Thymus (tissue), 11 donors: Measurements from ENCODE around the gene HIGD1B. TPM values are rescaled to one million over a fixed set of nuclear protein-coding genes. Genes with fewer than 3 reads are reported as not detected.
A peak's percentile ranks its signal among the peaks of the same experiment; 100 is the strongest.

Experiments used
- DNase-seq, 9 donors: peaks; one replicate each; pipeline ENCODE4 v3.0.0-alpha.2; 2013; ENCODE audit warnings: low spot score in 9 of 9, low read depth in 6 of 9, missing footprints in 1 of 9
- H3K27ac ChIP-seq, 2 donors: one replicate each; pipeline ENCODE4 v1.5.1; 2013; ENCODE audit warnings: control low read depth in 1 of 2, low read depth in 1 of 2, low read length in 1 of 2, mild to moderate bottlenecking in 1 of 2, moderate library complexity in 1 of 2
- H3K27me3 ChIP-seq, 2 donors: one replicate each; pipeline ENCODE4 v1.5.1; 2013; ENCODE audit warnings: low read length in 1 of 2; ENCODE audit not compliant: control insufficient read depth in 2 of 2, insufficient read depth in 1 of 2
- H3K36me3 ChIP-seq, 2 donors: one replicate each; pipeline ENCODE4 v1.5.1; 2013; ENCODE audit warnings: low read length in 1 of 2, mild to moderate bottlenecking in 1 of 2, moderate library complexity in 1 of 2; ENCODE audit not compliant: control insufficient read depth in 2 of 2, insufficient read depth in 2 of 2
- H3K4me1 ChIP-seq, 2 donors: one replicate each; pipeline ENCODE4 v1.5.1; 2013; ENCODE audit warnings: low read length in 2 of 2; ENCODE audit not compliant: control insufficient read depth in 2 of 2, insufficient read depth in 2 of 2
- H3K4me3 ChIP-seq, 2 donors: one replicate each; pipeline ENCODE4 v1.5.1; 2013; ENCODE audit warnings: low read length in 2 of 2, control low read depth in 1 of 2, mild to moderate bottlenecking in 1 of 2
- H3K9me3 ChIP-seq, 2 donors: one replicate each; pipeline ENCODE4 v1.5.1; 2013; ENCODE audit warnings: low read length in 1 of 2, mild to moderate bottlenecking in 1 of 2; ENCODE audit not compliant: control insufficient read depth in 2 of 2, insufficient read depth in 1 of 2
- WGBS: extraction: QIAGEN DNeasy Blood & Tissue Kit; methylation state at CpG from one replicate; pipeline ENCODE4 v1.1.7; 2013; 5-methylcytosine and 5-hydroxymethylcytosine counted together
- polyA plus RNA-seq: library from polyadenylated mRNA; stranded (reverse); fragments of 200-250 nt; gene quantifications from one replicate; pipeline ENCODE4 v1.2.3, GENCODE V29; 2013
- total RNA-seq: library from RNA; stranded (reverse); fragments of 120-200 nt; gene quantifications from one replicate; pipeline ENCODE4 v1.2.4, GENCODE V29; 2013
- donor health status: healthy.

Gene HIGD1B
- total and polyA plus RNA-seq, 2 donors: 1.8 to 2.2 TPM

- H3K9me3 ChIP-seq: no peaks in the 10 kb centered on the region
- H3K27ac ChIP-seq: no peak overlapping the region
- peaks cover 3 to 5% of the 10 kb centered on the region in 2 donors for H3K4me1 ChIP-seq
- H3K4me3 ChIP-seq: peak overlapping the region; percentile 24 to 63
- peaks cover 32 to 76% of the 10 kb centered on the region in 2 donors for H3K27me3 ChIP-seq
- H3K36me3 ChIP-seq: no peaks in the 10 kb centered on the region
- DNase-seq: no peak
- 5% methylated on average over 58 of the region's 58 CpGs for WGBS
These were observed 17.1 kb upstream of the HIGD1B start for GRCh38 chr17:44830359-44831288.

- Histone ChIP-seq H3K9me3 (no peaks in the 10 kb centered on the region), H3K27me3 (peaks cover 28 to 70% of the 10 kb centered on the region in 2 donors), H3K4me1 (peaks cover 3 to 5% of the 10 kb centered on the region in 2 donors), H3K27ac (no peak overlapping the region), H3K4me3 (no peak overlapping the region), H3K36me3 (no peaks in the 10 kb centered on the region)
- WGBS: 79% methylated on average over 12 of the region's 12 CpGs
- no peak for DNase-seq
These were observed 16.3 kb upstream of the HIGD1B start for GRCh38 chr17:44831371-44831770.

- Histone ChIP-seq H3K4me1 (peaks cover 3 to 5% of the 10 kb centered on the region in 2 donors), H3K36me3 (no peaks in the 10 kb centered on the region), H3K27me3 (peaks cover 24 to 57% of the 10 kb centered on the region in 2 donors), H3K27ac (no peak overlapping the region), H3K4me3 (no peak overlapping the region), H3K9me3 (no peaks in the 10 kb centered on the region)
- DNase-seq: no peak
- WGBS: 92% methylated on average over 5 of the region's 5 CpGs
These were observed 14.9 kb upstream of the HIGD1B start for GRCh38 chr17:44832805-44833204.

GRCh38 chr17:44837196-44837595, 10.5 kb upstream of the HIGD1B start:
- Histone ChIP-seq H3K9me3 (no peaks in the 10 kb centered on the region), H3K4me1 (peaks cover 2 to 10% of the 10 kb centered on the region in 2 donors), H3K36me3 (no peaks in the 10 kb centered on the region), H3K27ac (no peak overlapping the region), H3K4me3 (no peak overlapping the region), H3K27me3 (peaks cover 0 to 14% of the 10 kb centered on the region in 2 donors)
- WGBS: 66% methylated on average over 2 of the region's 2 CpGs
- DNase-seq: no peak

GRCh38 chr17:44840274-44840673, 7.4 kb upstream of the HIGD1B start:
- no peaks in the 10 kb centered on the region for H3K36me3 ChIP-seq
- no peaks in the 10 kb centered on the region for H3K27me3 ChIP-seq
- DNase-seq: peak in 1 of 9 donors; percentile 41
- H3K27ac ChIP-seq: peak overlapping the region in 1 of 2 donors; percentile 36
- no peak overlapping the region for H3K4me3 ChIP-seq
- H3K9me3 ChIP-seq: no peaks in the 10 kb centered on the region
- 75% methylated on average over 4 of the region's 4 CpGs for WGBS
- peaks cover 2 to 16% of the 10 kb centered on the region in 2 donors for H3K4me1 ChIP-seq

- DNase-seq: peak in 1 of 9 donors; percentile 5
- H3K27ac ChIP-seq: no peak overlapping the region
- H3K4me1 ChIP-seq: peaks cover 2 to 16% of the 10 kb centered on the region in 2 donors
- H3K9me3 ChIP-seq: no peaks in the 10 kb centered on the region
- H3K36me3 ChIP-seq: no peaks in the 10 kb centered on the region
- no peak overlapping the region for H3K4me3 ChIP-seq
- H3K27me3 ChIP-seq: no peaks in the 10 kb centered on the region
- WGBS: 60% methylated on average over 3 of the region's 3 CpGs
These were observed 6.7 kb upstream of the HIGD1B start for GRCh38 chr17:44840936-44841335.

- Histone ChIP-seq H3K4me3 (no peak overlapping the region), H3K36me3 (no peaks in the 10 kb centered on the region), H3K27ac (no peak overlapping the region), H3K27me3 (no peaks in the 10 kb centered on the region), H3K4me1 (peaks cover 2 to 16% of the 10 kb centered on the region in 2 donors), H3K9me3 (no peaks in the 10 kb centered on the region)
- DNase-seq: peak in 1 of 9 donors; percentile 18
- 66% methylated on average over 5 of the region's 5 CpGs for WGBS
These were observed 4.9 kb upstream of the HIGD1B start for GRCh38 chr17:44842748-44843147.

GRCh38 chr17:44844390-44844830, 3.3 kb upstream of the HIGD1B start:
- Histone ChIP-seq H3K9me3 (no peaks in the 10 kb centered on the region), H3K4me3 (no peak overlapping the region), H3K4me1 (peaks cover 2 to 16% of the 10 kb centered on the region in 2 donors), H3K27me3 (no peaks in the 10 kb centered on the region), H3K36me3 (no peaks in the 10 kb centered on the region), H3K27ac (no peak overlapping the region)
- no peak for DNase-seq
- WGBS: 93% methylated on average over 1 of the region's 1 CpG

GRCh38 chr17:44846206-44846605, 1.5 kb upstream of the HIGD1B start:
- Histone ChIP-seq H3K27ac (no peak overlapping the region), H3K9me3 (no peaks in the 10 kb centered on the region), H3K36me3 (peaks cover 14% of the 10 kb centered on the region in 2 donors), H3K4me3 (no peak overlapping the region), H3K27me3 (no peaks in the 10 kb centered on the region), H3K4me1 (peaks cover 0 to 7% of the 10 kb centered on the region in 2 donors)
- WGBS: 89% methylated on average over 8 of the region's 8 CpGs
- no peak for DNase-seq
